HepG2 (cell line): ENCODE measurements around the gene TJAP1. TPM values are rescaled to one million over a fixed set of nuclear protein-coding genes. Genes with fewer than 3 reads are reported as not detected.
A peak's percentile ranks its signal among the peaks of the same experiment; 100 is the strongest.

Experiments
- KLF11 ChIP-seq: IDR thresholded peaks from 2 replicates; pipeline ENCODE4 v1.6.1; 2016; ENCODE audit warnings: missing compliant biosample characterization
- KLF13 ChIP-seq: sonication (generic); formaldehyde crosslinking; IDR thresholded peaks from 2 replicates; pipeline ENCODE4 v1.4.0; 2020; ENCODE audit warnings: mild to moderate bottlenecking, missing genetic modification reagents
- NFE2 ChIP-seq: sonication (generic); formaldehyde crosslinking; IDR thresholded peaks from 2 replicates; pipeline ENCODE4 v1.4.0; 2020; ENCODE audit warnings: missing genetic modification reagents
- POLR2A ChIP-seq, 2 experiments: IDR thresholded peaks; 2 replicates each; pipeline ENCODE4 v1.6.1; 2011; ENCODE audit warnings: low read depth in 2 of 2, low read length in 2 of 2, mild to moderate bottlenecking in 1 of 2, moderate library complexity in 1 of 2; ENCODE audit not compliant: insufficient read depth in 1 of 2
- RBFOX2 ChIP-seq: fragments of 200-400 bp; formaldehyde crosslinking; IDR thresholded peaks from 2 replicates; pipeline ENCODE4 v1.6.1; 2017; ENCODE audit warnings: low read depth, mild to moderate bottlenecking, low read length
- YEATS2 ChIP-seq: sonication (generic); formaldehyde crosslinking; IDR thresholded peaks from 2 replicates; pipeline ENCODE4 v1.4.0; 2020; ENCODE audit warnings: missing genetic modification reagents, borderline replicate concordance
- ZNF205 ChIP-seq: IDR thresholded peaks from 2 replicates; pipeline ENCODE4 v1.6.1; 2018; ENCODE audit warnings: missing biosample characterization, missing genetic modification reagents
- ZNF333 ChIP-seq: sonication (generic); formaldehyde crosslinking; IDR thresholded peaks from 2 replicates; pipeline ENCODE4 v1.4.0; 2020; ENCODE audit warnings: mild to moderate bottlenecking, missing genetic modification reagents, borderline replicate concordance
- ZNF598 ChIP-seq: sonication (generic); formaldehyde crosslinking; IDR thresholded peaks from 2 replicates; pipeline ENCODE4 v1.5.1; 2020; ENCODE audit warnings: mild to moderate bottlenecking, missing genetic modification reagents, borderline replicate concordance
- ZNF678 ChIP-seq: sonication (generic); formaldehyde crosslinking; IDR thresholded peaks from 2 replicates; pipeline ENCODE4 v1.4.0; 2020; ENCODE audit warnings: mild to moderate bottlenecking, missing genetic modification reagents
- ZNF766 ChIP-seq: sonication (generic); formaldehyde crosslinking; IDR thresholded peaks from 2 replicates; pipeline ENCODE4 v1.5.0; 2020; ENCODE audit warnings: missing genetic modification reagents, borderline replicate concordance
- ZNF781 ChIP-seq: sonication (generic); formaldehyde crosslinking; IDR thresholded peaks from 2 replicates; pipeline ENCODE4 v1.5.1; 2020; ENCODE audit warnings: borderline replicate concordance, mild to moderate bottlenecking, missing genetic modification reagents; ENCODE audit errors: not compliant biosample characterization
- polyA plus RNA-seq, 8 experiments: library from polyadenylated mRNA; depleted of rRNA in 3 of 8; stranded (reverse) in 7 of 8; unstranded in 1 of 8; fragments of >200 nt; fragmentation: Illumina TruSeq in 4 of 8; extraction: Trizol in 4 of 8; gene quantifications; 2 replicates each; pipeline versions ENCODE4 v1.2.1 to v1.2.3, GENCODE V29; 2011 to 2016; ENCODE audit warnings: low read depth in 4 of 8, missing spikeins in 1 of 8, mixed read lengths in 1 of 8; ENCODE audit not compliant: insufficient read depth in 1 of 8
- total RNA-seq, 5 experiments: library from RNA; depleted of rRNA; stranded (reverse); fragments of >200 nt; fragmentation: Illumina TruSeq; extraction: Trizol; gene quantifications; 2 replicates each; pipeline ENCODE4 v1.2.3, GENCODE V29; 2016; ENCODE audit warnings: low read depth in 1 of 5
- TF ChIP-seq, protein P1 (sequence below): IDR thresholded peaks from 2 replicates; pipeline ENCODE4 v1.6.1; 2016; ENCODE audit warnings: missing biosample characterization, missing genetic modification reagents, low read depth
- TF ChIP-seq, protein P2 (sequence below): sonication (generic); formaldehyde crosslinking; IDR thresholded peaks from 2 replicates; pipeline ENCODE4 v1.5.0; 2020; ENCODE audit warnings: mild to moderate bottlenecking, missing genetic modification reagents, borderline replicate concordance
- TF ChIP-seq, protein P3 (sequence below): sonication (generic); formaldehyde crosslinking; IDR thresholded peaks from 2 replicates; pipeline ENCODE4 v1.4.0; 2020; ENCODE audit warnings: missing genetic modification reagents, borderline replicate concordance
- TF ChIP-seq, protein P4 (sequence below): sonication (generic); formaldehyde crosslinking; IDR thresholded peaks from 2 replicates; pipeline ENCODE4 v1.4.0; 2020; ENCODE audit warnings: missing genetic modification reagents
- TF ChIP-seq, protein P5 (sequence below): sonication (generic); formaldehyde crosslinking; IDR thresholded peaks from 2 replicates; pipeline ENCODE4 v1.8.0; 2022; ENCODE audit warnings: mild to moderate bottlenecking, missing genetic modification reagents, borderline replicate concordance

TJAP1 gene
- total and polyA plus RNA-seq, 2 of the 13 experiments (the other 11 are each of a cell fraction or from before 2014, with no cell fraction given), result 15.7 to 41.6 TPM

DNA sequence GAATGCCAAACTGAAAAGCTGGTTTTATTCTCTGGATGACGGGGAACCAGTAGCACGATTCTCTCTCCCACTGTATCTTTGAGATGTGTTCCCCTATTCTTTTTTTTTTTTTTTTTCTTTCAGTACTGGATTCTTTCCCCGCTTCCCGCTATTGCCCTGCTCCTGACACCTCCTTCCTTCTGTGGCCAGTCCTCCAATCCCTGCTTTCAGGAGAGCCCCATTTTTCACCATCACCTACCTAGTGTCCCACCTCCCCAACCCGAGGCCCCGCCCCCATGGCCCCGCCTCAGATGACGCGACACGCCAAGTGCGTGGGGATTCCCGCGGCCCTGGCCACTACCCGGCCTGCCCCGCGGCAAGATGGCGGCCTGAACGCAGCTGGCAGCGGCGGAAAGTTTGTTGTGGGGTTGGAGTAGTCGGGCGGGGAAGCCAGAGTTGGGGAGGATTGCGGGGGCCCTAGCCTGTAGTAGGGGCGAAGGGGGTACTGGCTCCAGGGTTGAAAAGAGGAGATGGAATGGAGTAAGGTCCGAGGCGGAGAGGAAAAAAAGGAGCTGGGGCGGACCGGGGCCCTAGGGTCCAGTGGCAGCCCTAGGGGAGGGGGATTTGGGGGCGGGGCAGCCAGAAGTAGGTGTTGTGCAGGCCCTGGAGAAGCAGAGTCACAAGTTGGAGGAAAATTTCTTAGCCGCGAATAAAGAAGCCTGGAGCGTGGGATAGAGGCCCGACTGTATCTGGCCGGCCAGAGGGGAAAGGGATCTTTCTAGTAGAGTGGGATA, at the start of gene TJAP1 (continued):
- TF ChIP-seq, protein P1, sequence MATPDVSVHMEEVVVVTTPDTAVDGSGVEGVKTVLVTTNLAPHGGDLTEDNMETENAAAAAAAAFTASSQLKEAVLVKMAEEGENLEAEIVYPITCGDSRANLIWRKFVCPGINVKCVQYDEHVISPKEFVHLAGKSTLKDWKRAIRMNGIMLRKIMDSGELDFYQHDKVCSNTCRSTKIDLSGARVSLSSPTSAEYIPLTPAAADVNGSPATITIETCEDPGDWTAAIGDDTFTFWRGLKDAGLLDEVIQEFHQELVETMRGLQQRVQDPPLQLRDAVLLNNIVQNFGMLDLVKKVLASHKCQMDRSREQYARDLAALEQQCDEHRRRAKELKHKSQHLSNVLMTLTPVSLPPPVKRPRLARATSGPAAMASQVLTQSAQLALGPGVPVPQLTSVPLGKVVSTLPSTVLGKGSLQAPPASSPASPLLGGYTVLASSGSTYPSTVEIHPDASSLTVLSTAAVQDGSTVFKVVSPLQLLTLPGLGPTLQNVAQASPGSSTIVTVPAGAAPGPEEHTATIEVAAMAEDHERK (CRISPR knock-in tag), result peak; percentile 91
- TF ChIP-seq RBFOX2 (peak; percentile 92), KLF11 (CRISPR knock-in tag) (no peak), ZNF205 (CRISPR knock-in tag) (no peak), ZNF333 (CRISPR knock-in tag) (no peak), ZNF766 (CRISPR knock-in tag) (0 out of 2 replicates have a peak, but pooled peaks have one; percentile 22), NFE2 (CRISPR knock-in tag) (no peak), ZNF678 (CRISPR knock-in tag) (0 out of 2 replicates have a peak, but pooled peaks have one; percentile 45), ZNF781 (CRISPR knock-in tag) (peak; percentile 76), YEATS2 (CRISPR knock-in tag) (peak; percentile 84), ZNF598 (no peak), KLF13 (no peak), POLR2A (IDR thresholded peaks at IDR 0.05; ENCODE audit: insufficient read depth in 1 of 2, low read depth in 2 of 2, low read length in 2 of 2) (peak; percentile 75 to 88)
- TF ChIP-seq, protein P2, sequence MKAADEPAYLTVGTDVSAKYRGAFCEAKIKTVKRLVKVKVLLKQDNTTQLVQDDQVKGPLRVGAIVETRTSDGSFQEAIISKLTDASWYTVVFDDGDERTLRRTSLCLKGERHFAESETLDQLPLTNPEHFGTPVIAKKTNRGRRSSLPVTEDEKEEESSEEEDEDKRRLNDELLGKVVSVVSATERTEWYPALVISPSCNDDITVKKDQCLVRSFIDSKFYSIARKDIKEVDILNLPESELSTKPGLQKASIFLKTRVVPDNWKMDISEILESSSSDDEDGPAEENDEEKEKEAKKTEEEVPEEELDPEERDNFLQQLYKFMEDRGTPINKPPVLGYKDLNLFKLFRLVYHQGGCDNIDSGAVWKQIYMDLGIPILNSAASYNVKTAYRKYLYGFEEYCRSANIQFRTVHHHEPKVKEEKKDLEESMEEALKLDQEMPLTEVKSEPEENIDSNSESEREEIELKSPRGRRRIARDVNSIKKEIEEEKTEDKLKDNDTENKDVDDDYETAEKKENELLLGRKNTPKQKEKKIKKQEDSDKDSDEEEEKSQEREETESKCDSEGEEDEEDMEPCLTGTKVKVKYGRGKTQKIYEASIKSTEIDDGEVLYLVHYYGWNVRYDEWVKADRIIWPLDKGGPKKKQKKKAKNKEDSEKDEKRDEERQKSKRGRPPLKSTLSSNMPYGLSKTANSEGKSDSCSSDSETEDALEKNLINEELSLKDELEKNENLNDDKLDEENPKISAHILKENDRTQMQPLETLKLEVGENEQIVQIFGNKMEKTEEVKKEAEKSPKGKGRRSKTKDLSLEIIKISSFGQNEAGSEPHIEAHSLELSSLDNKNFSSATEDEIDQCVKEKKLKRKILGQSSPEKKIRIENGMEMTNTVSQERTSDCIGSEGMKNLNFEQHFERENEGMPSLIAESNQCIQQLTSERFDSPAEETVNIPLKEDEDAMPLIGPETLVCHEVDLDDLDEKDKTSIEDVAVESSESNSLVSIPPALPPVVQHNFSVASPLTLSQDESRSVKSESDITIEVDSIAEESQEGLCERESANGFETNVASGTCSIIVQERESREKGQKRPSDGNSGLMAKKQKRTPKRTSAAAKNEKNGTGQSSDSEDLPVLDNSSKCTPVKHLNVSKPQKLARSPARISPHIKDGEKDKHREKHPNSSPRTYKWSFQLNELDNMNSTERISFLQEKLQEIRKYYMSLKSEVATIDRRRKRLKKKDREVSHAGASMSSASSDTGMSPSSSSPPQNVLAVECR (CRISPR knock-in tag), result peak; percentile 88
- TF ChIP-seq, protein P3, sequence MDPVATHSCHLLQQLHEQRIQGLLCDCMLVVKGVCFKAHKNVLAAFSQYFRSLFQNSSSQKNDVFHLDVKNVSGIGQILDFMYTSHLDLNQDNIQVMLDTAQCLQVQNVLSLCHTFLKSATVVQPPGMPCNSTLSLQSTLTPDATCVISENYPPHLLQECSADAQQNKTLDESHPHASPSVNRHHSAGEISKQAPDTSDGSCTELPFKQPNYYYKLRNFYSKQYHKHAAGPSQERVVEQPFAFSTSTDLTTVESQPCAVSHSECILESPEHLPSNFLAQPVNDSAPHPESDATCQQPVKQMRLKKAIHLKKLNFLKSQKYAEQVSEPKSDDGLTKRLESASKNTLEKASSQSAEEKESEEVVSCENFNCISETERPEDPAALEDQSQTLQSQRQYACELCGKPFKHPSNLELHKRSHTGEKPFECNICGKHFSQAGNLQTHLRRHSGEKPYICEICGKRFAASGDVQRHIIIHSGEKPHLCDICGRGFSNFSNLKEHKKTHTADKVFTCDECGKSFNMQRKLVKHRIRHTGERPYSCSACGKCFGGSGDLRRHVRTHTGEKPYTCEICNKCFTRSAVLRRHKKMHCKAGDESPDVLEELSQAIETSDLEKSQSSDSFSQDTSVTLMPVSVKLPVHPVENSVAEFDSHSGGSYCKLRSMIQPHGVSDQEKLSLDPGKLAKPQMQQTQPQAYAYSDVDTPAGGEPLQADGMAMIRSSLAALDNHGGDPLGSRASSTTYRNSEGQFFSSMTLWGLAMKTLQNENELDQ, result no peak
- TF ChIP-seq, protein P4, sequence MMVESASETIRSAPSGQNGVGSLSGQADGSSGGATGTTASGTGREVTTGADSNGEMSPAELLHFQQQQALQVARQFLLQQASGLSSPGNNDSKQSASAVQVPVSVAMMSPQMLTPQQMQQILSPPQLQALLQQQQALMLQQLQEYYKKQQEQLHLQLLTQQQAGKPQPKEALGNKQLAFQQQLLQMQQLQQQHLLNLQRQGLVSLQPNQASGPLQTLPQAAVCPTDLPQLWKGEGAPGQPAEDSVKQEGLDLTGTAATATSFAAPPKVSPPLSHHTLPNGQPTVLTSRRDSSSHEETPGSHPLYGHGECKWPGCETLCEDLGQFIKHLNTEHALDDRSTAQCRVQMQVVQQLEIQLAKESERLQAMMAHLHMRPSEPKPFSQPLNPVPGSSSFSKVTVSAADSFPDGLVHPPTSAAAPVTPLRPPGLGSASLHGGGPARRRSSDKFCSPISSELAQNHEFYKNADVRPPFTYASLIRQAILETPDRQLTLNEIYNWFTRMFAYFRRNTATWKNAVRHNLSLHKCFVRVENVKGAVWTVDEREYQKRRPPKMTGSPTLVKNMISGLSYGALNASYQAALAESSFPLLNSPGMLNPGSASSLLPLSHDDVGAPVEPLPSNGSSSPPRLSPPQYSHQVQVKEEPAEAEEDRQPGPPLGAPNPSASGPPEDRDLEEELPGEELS (CRISPR knock-in tag), result 0 out of 2 replicates have a peak, but pooled peaks have one; percentile 20
- TF ChIP-seq, protein P5, sequence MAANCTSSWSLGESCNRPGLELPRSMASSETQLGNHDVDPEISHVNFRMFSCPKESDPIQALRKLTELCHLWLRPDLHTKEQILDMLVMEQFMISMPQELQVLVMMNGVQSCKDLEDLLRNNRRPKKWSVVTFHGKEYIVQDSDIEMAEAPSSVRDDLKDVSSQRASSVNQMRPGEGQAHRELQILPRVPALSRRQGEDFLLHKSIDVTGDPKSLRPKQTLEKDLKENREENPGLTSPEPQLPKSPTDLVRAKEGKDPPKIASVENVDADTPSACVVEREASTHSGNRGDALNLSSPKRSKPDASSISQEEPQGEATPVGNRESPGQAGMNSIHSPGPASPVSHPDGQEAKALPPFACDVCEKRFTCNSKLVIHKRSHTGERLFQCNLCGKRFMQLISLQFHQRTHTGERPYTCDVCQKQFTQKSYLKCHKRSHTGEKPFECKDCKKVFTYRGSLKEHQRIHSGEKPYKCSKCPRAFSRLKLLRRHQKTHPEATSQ (CRISPR knock-in tag), result no peak; the same call in 1 of the 2 replicates
